A204.1 (cell line): ENCODE data around the gene USP33.
"Not testable (repeated sequence)": the region's sequence is repeated elsewhere in the genome, so short reads cannot be mapped to it uniquely, and the experiment has no call there.

Source experiments
- FAIRE-seq: peaks from 2 replicates; lab custom pipeline; 2012; peaks lifted over from hg19 to GRCh38; lab: Jason Lieb, UNC

The USP33 gene

GRCh38 chr1:77671836-77672235, 87.8 kb downstream of the USP33 start:
- FAIRE-seq = no peak

DNA sequence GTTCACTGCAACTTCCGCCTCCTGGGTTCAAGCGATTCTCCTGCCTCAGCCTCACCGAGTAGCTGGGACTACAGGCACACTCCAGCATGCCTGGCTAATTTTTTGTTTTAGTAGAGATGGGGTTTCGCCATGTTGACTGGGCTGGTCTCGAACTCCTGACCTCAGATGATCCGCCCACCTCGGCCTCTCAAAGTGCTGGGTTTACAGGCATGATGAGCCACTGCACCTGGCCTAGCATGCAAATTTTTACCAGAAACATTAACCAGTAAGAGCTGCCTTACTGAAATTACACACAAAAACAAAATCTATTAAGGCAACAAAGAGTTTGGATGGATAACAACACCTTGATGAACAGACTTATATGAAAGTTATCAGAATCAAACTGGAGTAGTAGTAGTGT, 89.3 kb downstream of the USP33 start:
- FAIRE-seq = no peak

- no peak for FAIRE-seq
These were observed 90.7 kb downstream of the USP33 start for GRCh38 chr1:77668924-77669449.

- no peak for FAIRE-seq
These were observed 94.6 kb downstream of the USP33 start for GRCh38 chr1:77664939-77665516.

DNA sequence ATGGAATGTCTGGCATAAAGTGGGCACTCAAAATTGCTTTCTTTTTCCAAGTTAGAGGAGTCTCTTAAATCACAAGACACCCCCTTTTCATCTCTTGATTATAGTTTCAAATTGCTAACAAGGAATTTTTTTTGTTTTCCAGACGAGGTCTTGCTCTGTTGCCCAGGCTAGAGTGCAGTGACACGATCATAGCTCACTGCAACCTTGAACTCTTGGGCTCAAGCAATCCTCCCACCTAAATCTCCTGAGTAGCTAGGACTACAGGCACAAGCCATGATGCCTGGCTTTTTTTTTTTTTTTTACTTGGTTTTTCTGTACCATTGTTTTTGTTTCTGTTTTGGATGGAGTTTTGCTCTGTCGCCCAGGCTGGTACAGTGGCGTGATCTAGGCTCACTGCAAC, 98.0 kb downstream of the USP33 start:
- FAIRE-seq = no peak

GRCh38 chr1:77659879-77660593, 99.6 kb downstream of the USP33 start:
- no peak for FAIRE-seq

GRCh38 chr1:77658271-77658670, 101.4 kb downstream of the USP33 start:
- no peak for FAIRE-seq

DNA sequence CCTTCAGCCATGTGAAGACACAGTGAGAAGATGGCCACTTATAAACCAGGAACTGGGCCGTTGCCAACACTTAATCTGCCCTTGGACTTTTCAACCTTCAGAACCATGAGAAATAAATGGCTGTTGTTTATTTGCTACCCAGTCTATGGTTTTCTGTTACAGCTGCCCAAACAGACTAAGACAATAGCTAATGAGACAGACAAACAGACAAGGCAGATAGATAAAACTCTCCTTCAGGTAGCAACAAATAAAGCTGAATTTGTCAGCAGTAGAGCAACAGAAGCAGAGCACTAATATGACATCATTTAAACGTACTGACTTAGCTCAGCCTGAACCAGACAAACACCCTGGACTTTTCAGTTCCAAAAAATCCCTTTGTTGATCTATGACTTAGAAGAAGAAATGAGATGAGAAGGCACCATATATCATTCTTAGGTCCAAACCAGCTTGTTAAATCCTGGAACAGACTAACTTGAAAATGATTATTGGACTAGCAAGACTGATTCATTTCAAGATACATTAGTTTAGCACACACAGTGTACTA, 104.1 kb downstream of the USP33 start:
- no peak for FAIRE-seq

DNA sequence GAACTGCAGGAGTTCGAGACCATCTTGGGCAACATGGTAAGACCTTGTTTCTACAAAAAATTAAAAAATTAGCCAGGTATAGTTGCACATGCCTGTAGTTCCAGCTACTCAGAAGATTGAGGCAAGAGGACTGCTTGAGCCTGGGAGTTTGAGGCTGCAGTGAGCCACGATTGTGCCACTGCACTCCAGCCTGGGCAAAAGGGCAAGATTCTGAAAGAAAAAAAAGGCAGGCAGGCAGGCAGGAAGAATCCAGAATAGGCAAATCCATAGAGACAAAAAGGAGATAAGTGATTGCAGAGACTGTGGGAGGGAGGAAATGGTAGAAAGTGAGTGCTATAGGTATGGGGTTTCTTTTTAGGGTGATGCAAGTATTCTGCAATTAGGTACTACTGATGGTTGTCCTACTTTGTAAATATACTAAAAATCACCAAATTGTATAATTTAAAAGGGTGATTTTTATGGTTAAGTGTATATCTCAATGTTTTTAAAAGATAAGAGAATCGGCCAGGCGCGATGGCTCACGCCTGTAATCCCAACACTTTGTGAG, 106.6 kb downstream of the USP33 start:
- no peak for FAIRE-seq

DNA sequence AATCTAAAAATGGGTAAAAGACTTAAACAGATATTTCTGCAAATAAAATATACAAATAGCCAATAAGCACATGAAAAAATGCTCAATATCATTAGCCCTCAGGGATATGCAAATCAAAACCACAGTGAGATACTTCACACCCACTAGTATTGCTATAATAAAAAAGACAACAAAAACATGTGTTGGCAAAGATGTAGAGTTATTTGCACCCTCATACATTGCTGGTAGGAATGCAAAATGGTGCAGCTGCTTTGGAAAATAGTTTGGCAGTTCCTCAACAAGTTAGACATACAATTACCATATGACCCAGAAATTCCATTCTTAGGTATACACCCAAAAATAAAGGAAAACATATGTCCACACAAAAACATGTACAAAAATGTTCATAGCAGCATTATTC, 107.4 kb downstream of the USP33 start:
- no peak for FAIRE-seq

- FAIRE-seq = no peak
These were observed 110.5 kb downstream of the USP33 start for GRCh38 chr1:77649127-77649526.

- FAIRE-seq = not testable (repeated sequence)
These were observed 113.4 kb downstream of the USP33 start for GRCh38 chr1:77646224-77646623.
